GM21717 (cell line): ENCODE measurements around the gene BCAR1.
"Not testable (repeated sequence)": the region's sequence is repeated elsewhere in the genome, so short reads cannot be mapped to it uniquely, and the experiment has no call there.

Experiments used
- ATAC-seq: cut with Tn5 transposase; IDR thresholded peaks from one replicate; pipeline ENCODE4 v1.9.1; 2021; ENCODE audit warnings: mild to moderate bottlenecking, moderate library complexity; ENCODE audit not compliant: unreplicated experiment

Gene BCAR1

DNA sequence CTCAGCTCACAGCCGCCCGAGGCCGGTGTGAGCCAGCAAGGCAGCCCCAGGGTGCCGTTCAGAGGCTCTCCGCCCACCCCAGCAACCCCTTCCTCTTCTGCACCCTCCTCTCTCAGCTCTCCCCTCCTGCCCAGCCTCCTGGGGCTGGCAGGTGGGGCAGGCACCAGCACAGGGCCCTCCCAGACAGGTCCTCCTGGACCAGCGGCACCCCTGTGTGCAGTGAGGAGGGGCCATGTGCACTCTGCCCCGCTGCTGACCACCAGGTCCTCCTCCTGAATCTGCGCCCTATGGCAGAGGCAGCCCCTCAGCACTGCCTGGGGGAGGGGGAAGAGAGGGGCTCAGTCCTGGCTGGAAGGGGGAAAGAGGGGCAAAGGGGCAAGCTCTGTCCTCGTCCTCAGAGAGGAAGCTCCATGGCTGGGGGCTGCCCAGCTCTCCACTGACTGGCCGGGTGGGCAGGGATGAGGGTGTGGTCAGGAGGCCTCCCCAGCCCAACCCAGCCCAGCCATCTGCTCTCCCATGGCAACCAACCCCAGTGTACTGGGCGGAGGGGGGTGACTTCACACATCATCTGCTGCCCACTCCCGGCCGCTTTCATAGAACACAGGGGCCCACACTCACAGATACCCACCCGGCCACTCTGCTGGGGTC lies 5.4 kb upstream of the BCAR1 start:
- no peak for ATAC-seq

DNA sequence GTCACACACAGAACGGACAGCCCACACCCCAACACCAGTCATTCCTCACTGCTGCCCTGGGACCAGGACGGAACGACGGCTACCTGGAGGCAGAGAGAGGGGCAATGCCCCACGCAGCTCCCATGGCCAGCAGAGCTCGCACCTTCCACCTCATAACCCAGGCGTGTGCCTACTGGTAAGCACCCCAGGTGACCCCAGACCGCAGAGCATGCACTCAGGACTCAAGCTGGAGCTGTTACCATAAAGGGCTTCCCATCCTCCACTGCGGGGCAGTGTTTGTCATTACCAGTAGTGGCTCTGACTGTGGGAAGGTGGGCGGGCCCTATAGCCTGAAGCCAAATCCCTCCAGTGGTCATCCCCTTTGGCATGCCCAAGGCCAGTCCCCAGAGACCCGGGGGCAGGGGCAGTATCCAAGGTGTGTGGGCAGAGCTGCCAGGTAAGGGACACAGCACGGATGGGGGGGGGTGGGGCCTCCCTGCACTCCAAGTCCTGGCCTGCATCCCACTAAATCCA lies 4.7 kb upstream of the BCAR1 start:
- no peak for ATAC-seq

DNA sequence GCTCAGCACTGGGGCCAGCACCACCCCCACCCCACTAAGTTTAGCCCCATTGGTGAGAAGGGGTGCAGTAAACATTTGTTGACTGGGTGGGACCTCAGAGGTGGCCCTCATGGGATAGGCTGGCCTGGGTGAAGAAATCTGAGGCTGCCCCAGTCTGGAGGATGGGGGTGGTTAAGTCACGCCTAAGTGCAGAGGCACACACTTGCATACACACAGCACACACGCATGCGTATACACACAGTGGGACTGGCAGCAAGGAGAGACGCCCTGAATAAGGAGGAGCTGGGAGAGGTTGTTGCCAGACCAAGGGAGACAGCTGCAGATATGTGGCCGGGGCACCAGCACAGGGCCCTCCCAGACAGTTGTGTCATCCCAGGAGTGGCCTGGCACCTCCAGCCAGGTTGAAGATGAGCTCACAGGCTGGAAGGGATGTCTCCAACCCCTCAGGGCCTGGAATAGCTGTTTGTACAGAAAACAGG lies 3.0 kb upstream of the BCAR1 start:
- ATAC-seq, result no peak

DNA sequence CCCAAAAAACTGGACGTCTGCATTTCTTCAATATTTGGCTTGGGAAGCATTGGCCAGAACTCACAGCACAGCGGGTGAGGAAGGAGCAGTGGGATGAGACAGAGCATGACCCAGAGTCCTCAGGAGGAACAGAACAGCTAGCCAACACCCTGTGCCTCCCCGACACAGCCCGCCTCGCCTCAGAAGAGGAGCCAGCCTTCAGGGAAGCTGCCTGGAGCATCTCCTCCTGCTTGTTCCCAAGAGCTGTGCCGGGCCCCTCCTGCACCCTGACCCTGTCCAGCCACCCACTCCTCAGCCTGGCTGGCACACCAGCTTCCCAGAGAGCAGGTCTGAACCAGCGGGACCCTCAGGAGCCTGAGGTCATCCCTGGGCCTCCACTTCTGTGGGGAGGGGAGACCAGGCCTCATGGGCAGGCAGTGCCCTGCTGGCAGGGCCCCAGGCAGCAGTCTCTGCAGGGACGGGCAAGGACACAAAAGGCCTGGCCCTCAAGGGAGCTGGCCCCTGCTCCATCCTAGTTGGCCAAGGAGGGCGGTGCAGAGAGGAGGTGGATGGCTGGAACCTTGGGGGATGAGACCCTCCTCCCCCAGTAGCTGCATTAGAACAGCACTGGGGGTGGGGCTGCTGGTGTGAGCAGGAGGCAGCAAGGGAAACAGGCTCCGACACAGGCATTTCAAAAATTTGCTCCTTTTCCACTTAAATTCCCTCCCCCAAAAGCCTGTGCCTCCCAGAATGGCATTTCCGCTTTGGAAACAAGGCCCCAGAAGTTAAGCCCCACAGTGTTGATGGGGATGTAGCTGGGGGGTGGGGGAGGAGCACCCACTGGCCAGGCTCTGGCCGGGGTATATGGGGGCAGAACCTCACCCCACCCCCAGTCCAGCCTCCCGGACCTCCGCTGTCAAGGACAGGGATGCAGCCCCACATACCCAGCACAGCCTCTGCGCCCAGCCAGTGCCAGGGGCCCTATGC lies 1.8 kb upstream of the BCAR1 start:
- ATAC-seq, result no peak

DNA sequence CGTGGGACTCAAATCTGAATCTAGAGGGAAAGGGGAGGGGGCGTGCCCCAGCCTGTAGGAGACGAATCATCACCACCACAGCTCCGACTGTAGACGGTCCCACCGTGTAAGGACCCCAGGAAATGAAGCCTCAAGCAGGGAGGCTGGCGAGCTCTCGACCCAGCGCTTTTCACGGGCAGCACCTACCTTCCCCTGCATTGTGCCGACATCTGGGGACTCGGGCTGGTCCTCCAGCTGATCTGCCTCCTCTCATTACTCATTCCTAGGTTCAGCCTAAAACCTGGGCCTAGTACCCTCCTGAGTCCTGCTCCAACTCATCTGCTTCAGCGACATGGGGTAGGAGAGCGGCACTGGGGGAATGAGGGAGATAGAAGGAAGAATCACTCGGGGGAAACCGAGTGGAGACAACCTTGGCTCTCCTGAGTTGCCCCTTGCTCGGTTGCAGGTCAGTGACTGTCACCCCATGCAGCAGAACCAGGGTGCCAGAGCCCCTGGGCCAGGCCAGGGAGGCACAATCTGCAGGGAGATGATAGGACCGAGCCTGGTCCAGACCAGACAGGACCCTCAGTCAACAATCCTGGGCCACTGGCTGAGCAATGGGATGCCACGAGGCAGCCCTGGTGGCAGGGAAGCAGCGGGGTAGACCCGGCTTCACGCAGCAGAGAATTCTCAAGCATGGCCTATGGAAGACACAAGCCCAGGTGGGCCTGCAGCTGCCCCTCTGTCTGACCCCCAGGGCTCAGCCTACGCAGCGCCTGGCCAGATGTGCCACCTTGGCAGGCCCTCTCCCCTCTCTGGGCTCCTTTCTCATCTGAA lies 833 bp upstream of the BCAR1 start:
- no peak for ATAC-seq

DNA sequence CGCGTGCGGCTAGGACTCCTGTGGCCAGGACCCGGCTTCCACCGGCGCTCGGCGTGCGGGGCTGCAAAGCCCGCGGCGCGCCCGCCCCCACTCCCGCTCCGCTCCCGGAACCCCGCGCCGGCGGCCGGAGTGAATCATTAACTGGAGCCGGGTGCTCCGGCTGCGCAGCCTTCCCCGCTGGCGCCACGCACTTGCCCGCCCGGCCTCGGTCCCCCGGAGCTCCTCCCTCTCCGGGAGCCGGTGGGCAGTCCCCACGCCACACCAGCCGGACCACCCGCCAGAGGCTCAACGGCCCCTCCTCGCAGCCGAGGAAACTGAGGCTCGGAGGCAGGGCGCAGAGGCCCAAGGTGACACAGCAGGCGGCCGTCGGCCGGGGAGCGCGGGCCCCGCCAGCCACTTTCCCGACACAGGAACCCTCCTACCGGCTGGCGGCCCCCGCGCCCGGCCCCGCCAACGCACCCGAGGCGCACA lies 580 bp downstream of the BCAR1 start:
- peak; percentile 29 for ATAC-seq

DNA sequence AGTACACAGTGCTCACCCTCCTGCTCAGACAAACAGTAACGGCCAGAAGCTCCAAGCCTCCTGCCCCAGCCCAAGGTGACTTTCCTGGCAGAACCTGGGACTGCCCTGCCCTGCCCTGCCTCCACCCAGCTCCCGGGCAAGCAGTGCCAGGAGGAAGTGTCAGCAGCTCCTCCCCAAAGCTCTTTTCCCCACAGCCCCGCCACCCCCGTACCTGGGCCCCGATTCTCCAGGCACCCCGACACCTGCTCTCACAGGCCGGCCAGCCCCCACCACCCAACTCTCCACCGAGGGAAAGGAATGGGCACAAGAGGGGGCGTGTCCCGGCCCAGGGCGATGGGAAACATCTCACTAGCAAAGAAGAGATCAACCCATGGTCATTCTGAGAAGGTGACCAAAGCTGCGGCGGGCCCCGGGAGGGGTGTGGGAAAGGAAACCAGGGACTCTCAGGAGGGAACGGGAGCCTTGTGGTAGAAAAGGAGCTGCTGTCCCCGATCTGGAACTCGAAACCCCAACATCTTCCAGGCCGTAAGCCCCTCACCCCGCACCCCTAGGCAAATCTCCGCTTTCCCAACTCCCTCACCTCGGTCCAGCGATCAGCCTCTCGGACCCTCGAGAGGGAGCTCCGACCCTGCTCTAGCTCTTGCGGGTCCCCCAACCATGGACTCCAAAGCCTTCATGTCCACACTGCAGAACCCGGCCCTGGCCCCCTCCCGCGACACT lies 1.2 kb downstream of the BCAR1 start:
- ATAC-seq, result no peak

DNA sequence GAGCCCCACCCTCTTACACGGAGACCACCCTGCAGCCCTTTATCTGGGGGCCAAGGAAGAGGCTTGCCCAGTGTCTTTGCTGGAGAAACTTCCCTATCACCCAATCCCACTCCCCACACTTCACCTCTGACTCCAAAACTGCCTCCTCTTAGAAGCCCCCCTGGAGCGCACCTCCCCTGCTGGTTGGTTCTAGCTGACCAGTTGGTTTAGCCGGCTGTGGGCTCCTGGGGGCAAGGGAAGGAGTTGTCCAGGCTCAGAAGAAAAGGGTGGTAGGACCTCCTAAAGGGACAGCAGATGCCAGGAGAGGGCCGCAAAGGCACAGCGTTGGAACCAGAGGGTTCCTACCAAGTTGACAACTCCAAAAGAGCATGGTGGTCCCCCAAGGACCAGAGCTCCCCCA lies 2.0 kb downstream of the BCAR1 start:
- ATAC-seq, result no peak

DNA sequence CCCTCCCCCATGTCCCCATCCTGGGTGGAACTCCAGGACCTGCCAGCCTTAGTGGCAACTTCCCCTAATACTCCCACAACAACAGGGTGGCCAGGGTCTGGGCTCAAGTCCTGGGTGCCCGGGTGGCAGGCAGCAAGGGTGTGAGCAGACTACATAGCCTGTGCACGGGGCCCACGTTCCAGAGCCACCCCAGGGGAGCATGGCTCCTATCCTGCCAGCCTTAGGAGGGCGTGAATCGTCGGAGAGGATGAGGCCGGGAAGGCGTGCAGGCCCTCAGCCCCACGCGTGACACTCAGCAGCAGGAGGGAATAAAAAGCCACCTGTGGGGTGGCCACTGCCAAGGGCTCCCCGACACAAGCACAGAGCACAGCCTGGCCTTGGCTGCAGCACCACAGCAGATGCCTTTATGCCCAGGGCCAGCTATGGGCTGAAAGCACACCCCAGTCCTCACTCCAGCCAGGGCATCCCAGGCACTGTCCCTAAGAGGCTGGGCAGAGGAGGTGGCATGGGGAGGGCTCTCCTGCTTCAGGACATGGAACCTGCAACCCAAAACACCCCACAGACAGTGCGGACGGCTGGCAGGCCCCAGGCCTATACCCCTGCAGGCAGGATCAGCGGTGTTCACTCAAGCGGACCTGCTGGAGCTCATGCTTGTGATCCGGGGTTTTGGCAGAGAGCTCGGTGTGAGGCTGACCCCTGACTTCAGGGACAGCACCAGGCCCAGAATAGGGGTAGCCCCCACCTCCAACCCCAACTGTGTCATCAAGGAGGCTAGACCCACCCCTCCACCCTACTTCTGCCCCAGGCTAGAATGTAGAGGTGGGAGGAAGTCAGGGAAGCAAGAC lies 2.7 kb downstream of the BCAR1 start:
- no peak for ATAC-seq

DNA sequence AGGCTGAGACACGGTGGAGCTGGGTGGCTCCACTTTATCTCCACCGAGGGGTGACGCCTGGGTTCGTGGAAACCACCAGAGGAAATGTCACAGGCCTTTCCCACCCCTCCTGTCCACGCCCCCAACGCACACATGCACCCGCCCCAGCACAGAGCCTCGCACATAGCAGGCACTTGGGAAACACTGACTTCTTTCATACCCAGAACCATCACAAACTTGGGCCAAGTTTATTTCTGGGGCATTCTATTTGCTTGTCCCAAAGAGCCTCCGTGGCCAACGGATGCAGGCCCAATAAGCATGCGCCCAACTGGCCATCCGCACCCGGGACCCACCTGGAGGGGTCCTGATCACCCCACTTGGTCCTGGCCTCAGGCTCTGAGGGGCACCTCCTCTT lies 3.3 kb downstream of the BCAR1 start:
- no peak for ATAC-seq

DNA sequence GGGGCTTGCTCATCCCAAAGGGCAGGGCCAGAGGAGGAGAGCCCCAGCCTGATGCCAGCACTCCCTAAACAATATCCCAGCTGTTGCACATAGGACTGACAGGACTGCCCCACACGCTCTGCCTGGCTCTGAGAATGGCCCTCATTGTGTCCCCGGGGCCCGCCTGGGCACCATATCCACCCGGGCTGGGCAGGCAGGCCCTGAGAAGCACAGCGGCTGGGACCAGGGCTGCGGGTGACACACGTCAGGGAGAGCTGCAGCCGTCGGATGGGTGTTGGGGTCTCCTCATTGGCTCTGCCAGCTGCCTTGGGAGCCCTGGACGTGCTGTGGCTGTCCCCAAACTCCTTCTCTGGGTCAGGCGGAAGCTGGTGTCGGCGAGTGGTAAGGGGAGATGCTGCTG lies 4.2 kb downstream of the BCAR1 start:
- no peak for ATAC-seq

DNA sequence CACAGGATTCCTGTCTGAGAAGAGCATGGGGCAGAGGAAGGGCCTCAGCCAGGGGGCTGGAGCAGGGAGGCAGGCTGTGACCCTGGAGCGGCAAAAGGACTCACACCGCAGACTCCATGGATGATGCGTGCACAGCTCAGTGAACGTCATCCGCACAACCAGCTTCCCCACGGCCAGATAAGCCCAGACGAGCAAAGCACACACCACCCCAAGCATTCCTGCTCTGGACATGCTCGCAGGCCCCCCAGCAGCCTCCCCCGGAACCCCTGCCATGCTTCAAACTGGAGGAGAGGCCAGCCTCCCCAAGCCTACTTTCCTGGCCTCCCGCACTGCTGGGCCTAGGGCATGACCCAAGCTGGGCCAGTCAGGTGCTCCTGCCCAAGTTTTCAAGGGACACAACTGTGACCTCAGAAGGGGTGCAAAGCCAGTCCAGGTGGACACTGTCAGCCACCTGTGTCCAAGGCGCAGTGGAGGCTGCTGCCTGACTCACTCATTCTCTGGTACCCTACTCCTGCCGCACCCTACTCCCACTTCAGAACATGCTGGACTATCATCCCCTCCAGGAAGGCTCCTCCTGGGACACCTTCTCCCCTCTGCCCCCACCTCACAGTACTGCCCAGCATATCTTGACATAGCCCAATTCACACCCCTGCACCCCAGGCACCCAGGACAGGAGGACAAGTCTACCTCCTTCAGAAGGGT lies 4.8 kb downstream of the BCAR1 start:
- ATAC-seq, result no peak

DNA sequence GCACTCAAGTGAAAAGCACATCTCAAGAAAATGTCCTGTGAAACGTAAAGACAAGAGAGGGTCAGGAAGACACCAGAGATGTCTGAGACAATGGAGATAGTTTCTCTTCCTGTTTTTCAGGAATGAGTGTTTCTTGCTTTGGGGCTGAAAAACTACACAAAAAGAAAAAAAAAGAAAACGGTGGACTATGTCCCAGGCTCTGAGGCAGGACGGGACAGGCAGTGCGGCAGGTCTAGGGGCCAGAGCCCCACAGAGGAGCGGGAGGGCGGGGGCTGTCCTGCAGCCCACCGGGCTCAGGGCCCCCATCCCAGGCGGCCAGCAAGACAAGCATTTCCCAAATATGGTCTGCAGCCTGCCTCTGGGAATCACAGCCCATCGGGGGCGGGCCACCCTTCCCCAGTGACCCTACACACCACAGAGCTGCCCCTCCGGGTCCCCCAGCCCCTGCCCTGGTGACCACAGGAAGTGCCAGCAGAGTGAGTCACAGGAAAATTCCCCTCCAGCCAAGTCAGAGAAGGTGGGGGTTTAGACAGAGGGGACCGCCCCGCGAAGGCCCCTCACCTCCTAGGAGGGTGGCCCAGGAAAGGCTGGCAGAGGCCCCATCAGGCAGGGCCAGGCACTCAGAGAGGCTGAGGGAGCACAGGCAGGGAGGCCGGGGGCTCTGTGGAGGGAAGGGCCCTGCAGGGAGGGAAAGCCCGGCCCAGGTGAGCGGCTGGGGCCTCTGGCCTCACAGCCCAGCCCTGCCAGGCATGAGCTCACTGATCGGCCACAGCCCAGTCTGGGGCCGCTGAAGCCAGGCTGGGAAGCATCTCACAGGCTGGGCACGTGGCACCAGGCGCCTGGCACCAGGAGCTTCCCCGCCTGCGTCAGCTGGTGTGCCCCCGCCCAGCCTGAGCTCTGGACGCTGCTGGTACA lies 6.3 kb downstream of the BCAR1 start:
- ATAC-seq, result no peak

DNA sequence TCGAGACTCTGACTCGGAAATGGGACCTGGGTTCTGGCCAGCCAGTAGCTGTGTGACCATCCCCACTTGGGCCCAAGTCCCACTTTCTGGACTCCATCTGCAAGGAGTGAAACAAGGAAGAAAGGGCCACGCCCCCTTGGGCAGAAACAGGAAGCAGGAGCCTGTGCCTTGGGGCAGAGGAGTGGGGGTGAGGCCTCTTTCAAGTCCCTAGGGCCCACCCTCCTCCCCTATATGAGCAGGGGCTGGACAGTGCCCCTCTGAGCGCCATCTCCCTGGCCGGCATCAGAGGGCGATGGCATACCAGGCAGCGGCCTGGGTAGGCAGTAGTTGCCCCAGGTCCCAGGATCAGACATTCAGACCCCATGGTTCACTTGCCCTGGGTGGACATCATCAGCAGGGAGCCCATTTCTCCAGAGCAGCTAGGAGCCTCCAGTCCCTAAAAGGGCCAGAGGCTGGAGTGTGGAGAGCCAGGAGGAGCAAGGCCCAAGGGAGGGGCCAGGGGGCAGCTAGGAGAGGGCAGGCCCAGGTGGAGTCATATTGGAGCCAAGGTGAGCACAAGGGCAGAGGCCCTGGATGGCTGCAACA lies 7.1 kb downstream of the BCAR1 start:
- no peak for ATAC-seq

DNA sequence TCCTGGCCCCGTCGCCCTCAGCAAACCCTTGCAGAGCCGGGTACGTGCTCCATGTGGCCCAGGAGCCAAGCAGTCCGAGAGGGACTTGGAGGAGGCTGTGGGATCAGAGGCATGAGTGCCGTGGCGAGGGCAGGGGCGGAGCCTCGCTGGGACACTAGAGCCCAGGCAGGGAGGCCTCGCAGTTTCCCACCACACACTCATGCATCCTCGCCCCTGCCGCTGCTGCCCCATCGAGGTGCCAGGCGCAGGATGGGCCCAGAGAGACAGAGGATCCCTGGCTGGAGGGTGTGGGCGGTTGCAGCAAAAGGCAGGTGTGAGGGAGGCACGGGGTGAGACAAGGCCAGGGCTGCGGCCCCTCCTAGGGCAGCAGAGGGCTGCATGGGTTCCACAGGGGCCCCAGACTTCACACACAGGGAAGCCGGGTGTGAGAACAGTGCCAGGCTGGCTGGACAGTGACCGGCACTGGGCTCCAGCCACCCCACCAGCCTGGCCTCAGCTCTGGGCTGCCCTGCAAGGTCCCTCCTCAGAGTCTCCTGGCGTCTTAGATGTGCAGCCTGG lies 7.7 kb downstream of the BCAR1 start:
- no peak for ATAC-seq

DNA sequence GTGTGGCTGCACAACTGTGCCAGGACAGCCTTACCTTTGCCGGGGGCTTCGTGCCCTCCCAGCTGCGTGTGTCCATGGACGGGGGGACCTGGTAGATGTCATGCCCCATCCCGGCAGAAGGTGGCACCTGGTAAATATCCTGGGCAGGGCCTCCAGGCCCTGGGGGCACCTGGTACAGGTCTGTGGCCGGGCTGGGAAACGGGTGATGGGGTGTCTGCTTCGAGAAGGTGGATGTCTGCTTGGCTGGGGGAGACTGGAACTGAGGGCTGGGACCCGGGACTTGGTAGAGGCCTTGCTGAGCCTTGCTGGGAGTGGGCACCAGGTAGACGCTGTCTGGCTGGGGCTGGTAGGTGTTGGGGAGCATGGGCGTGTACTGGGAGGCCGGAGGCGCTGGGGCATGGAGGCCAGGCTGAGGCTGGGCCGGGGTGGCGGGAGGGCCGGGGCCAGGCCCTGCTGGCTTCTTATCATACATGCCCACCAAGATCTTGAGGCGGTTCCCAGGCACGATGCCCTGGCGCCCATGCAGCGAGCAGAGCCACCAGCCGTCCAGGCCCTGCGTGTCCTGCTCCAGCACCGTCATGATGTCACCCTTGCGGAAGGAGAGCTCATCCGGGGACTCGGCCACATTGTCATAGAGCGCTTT lies 8.9 kb downstream of the BCAR1 start:
- not testable (repeated sequence) for ATAC-seq

DNA sequence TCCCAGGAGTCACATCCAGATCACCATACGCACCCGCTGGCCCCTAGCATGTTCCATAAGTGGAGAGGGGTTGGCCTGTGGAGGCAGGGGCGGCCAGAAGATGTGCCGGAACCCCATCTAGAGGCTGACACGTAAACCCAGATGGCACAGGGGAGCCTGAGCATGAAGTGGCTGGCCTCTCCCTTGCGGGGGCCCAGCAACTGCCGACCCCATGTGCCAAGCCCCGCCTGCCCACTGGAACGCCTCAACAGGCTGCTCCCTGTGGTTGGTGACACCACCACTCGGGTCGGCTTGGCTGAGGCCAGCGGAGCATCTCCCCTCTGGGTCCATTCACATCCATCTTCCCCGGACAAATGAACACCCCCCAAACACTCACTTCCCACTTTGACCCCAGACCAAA lies 9.5 kb downstream of the BCAR1 start:
- ATAC-seq, result no peak
